ENCODE measurements around the gene GPR158.

DNA sequence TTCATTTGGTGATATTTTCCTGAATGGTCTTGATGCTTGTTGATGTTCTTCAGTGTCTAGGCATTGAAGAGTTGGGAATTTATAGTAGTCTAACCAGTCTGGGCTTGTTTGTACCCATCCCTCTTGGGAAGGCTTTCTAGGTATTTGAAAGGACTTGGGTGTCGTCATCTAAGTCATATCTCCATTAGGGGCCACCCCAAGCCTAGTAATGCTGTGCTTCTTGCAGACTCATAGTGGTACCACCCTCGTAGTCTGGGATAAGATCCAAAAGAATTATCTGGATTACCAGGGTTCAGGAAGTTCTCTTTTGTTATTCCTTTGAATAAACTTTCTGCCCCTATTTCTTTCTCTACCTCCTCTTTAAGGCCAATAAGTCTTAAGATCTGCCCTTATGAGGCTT, 439.9 kb downstream of the GPR158 start:
- TF ChIP-seq CTCF (IDR thresholded peaks at IDR 0.05; ENCODE audit: insufficient read depth, low read length, poor library complexity, severe bottlenecking) = no peak
- TF ChIP-seq EZH2phosphoT487 (conservative IDR thresholded peaks at IDR 0.05; ENCODE audit: low read length) = no peak
